C4-2B (cell line): ENCODE data around the gene TWIST2.

Source experiments
- H3K27ac ChIP-seq: fragments of 450-650 bp; 2 replicates; pipeline ENCODE4 v1.5.1; 2017
- ZFX ChIP-seq: fragments of 450-650 bp; IDR thresholded peaks from 2 replicates; pipeline ENCODE4 v1.6.1; 2017
- TF ChIP-seq, protein P1 (sequence below): fragments of 450-650 bp; conservative IDR thresholded peaks from 2 replicates; pipeline ENCODE4 v1.5.1; 2017; ENCODE audit warnings: mild to moderate bottlenecking

The TWIST2 gene

DNA sequence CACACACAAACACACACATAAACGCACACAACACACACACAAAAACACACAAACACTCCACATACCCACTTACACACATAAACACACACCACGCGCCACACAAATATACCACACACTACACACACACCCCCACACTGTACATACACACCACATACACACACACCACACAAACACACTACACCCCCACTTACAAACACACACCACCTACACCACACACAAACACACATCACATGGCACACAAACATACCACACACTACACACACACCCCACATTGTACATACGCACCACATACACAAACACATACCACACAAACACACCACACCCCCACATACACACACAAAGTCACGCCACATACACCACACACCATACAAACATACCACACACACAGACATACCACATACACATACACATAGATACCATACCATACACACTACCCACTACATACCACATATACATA is 59.9 kb downstream of the TWIST2 start:
- H3K27ac ChIP-seq: no peak overlapping the region
- no peak for TF ChIP-seq ZFX
- TF ChIP-seq, protein P1, sequence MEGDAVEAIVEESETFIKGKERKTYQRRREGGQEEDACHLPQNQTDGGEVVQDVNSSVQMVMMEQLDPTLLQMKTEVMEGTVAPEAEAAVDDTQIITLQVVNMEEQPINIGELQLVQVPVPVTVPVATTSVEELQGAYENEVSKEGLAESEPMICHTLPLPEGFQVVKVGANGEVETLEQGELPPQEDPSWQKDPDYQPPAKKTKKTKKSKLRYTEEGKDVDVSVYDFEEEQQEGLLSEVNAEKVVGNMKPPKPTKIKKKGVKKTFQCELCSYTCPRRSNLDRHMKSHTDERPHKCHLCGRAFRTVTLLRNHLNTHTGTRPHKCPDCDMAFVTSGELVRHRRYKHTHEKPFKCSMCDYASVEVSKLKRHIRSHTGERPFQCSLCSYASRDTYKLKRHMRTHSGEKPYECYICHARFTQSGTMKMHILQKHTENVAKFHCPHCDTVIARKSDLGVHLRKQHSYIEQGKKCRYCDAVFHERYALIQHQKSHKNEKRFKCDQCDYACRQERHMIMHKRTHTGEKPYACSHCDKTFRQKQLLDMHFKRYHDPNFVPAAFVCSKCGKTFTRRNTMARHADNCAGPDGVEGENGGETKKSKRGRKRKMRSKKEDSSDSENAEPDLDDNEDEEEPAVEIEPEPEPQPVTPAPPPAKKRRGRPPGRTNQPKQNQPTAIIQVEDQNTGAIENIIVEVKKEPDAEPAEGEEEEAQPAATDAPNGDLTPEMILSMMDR: no peak

DNA sequence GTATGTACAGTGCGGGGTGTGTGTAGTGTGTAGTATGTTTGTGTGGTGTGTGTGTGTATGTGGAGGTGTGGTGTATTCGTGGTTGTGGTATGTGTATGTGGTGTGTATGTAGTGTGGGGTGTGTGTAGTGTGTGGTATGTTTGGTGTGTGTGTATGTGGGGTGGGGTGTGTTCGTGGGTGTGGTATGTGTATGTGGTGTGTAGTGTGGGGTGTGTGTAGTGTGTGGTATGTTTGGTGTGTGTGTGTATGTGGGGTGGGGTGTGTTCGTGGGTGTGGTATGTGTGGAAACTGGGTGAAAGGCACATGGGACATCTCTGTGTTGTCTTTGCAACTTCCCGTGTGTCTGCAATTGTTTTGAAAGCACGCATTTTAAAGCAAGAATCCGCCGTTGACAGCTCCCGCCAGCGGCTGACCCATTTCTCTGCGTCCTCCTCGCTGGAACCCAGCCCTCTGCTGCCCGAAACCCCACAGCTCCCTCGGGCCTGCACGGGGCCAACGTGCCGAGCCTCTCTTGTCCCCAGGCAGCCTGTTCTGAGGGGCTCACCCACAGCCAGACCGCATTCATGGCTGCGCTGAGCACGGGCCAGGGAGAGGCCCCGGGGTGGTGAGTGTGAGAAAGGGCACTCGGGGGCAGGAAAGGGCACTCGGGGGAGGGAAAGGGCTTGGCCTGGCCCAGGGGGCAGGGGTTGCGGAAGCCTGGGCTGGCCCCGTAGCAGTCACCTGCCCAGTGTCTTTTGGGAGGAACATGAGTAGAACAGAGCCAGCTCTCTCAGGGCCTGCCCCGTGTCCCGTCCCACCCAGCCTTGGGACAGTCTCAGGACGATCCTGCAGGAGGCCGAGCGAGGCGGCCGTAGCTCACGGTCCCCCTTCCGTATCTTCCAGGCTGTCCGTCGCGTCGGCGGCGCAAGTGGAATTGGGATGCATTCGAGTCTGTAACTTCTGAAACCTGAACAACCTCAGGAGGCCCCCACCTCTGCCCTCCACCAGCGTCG is 61.4 kb downstream of the TWIST2 start:
- TF ChIP-seq, protein P1: no peak
- TF ChIP-seq ZFX: no peak
- H3K27ac ChIP-seq: peak overlapping the region; percentile 12; the same call in 1 of the 2 replicates

DNA sequence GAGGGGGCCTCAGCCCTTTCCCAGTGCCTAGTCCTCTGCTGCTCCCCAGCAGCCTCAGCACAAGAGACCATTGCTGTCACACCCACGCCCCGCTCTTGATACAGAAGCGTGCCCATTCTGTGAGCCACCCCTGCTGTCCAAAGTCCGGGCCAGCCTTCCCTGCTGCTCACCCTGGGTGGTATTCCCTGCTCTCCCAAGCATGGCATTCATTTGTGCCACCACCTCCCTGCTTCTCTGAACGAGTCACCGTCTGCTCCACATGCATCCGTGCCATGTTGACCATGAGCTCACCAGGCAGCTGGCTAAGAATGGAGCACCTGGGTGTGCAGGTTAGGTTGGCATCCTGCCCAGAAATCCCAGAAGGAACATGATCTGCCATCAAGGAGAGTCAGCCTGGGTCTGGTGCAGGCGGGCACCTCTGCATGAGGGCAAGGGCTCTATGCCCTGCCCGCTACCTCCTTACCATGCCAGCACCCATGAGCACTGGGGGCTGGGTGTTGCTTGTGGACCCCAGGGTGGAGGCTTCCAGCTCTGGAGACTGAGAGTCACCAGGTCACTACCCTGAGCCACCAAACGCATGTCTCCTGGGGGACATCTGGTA is 63.0 kb downstream of the TWIST2 start:
- peak overlapping the region; percentile 51 for H3K27ac ChIP-seq
- no peak for TF ChIP-seq ZFX
- TF ChIP-seq, protein P1: no peak

DNA sequence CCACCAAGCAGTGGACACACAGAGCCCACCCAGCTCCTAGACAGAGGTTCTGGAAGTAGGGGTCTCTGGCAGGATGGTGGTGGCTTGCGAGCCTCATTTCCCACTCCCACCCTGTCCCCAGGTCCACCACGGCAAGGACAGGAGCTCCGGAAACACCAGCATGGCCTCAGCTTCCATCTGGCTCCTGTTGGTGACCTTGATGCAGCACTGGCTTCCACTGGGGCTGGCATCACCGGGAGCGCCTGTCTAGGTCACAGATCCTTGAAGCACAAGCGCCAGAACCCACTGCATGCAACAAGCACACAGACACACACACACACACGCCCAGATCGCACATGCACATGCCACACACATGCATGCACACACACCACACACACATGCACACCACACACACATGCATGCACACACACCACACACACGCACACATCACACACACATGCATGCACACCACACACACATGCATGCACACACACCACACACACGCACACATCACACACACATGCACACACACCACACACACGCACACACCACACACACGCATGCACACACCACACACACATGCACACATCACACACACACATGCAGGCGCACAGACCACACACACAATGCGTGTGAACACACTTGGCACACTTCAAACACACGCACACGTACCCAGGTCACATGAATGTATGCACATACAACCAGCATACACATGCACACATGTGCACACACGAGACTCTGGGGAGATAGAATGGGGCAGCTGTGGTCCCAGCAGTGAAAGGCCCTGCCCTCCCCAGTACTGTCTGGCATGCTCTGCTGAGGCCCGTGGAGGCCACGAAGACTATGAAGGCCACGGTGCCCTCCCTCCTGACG is 63.7 kb downstream of the TWIST2 start:
- peak overlapping the region; percentile 51 for H3K27ac ChIP-seq
- no peak for TF ChIP-seq ZFX
- TF ChIP-seq, protein P1: no peak

DNA sequence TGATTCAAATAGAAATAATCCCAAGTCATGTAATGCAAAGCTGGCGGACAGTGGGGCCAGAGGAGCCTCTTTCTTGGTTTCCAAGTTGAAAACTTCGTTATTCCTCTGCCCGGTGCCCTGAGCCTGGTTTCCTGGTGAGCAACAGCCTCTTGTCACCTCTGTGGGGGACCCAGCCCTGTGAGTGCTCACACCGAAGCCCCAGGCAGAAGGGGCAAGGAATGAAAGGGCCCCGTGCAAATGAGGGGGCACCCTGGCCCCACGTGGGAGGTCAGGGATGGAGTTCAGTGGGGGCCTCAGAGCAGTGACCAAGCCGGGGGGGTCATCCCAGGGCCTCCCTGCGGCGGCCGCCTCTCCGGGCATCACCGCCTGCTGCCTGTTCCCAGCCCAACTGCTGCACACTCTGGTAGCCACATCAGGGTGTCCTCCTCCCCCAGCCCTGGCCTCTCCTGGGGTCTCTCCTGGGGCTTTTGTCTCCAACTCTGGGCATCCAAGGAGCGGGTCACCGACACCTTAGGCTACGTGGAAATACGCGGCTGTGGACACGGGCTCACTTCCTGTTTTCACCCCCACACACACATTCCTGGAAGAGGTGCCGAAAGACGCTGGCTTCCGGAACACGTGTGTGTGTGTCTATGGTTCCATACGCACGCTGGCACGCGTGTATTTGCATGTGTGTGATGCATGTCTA is 64.5 kb downstream of the TWIST2 start:
- TF ChIP-seq, protein P1: no peak
- TF ChIP-seq ZFX: no peak
- no peak overlapping the region for H3K27ac ChIP-seq

DNA sequence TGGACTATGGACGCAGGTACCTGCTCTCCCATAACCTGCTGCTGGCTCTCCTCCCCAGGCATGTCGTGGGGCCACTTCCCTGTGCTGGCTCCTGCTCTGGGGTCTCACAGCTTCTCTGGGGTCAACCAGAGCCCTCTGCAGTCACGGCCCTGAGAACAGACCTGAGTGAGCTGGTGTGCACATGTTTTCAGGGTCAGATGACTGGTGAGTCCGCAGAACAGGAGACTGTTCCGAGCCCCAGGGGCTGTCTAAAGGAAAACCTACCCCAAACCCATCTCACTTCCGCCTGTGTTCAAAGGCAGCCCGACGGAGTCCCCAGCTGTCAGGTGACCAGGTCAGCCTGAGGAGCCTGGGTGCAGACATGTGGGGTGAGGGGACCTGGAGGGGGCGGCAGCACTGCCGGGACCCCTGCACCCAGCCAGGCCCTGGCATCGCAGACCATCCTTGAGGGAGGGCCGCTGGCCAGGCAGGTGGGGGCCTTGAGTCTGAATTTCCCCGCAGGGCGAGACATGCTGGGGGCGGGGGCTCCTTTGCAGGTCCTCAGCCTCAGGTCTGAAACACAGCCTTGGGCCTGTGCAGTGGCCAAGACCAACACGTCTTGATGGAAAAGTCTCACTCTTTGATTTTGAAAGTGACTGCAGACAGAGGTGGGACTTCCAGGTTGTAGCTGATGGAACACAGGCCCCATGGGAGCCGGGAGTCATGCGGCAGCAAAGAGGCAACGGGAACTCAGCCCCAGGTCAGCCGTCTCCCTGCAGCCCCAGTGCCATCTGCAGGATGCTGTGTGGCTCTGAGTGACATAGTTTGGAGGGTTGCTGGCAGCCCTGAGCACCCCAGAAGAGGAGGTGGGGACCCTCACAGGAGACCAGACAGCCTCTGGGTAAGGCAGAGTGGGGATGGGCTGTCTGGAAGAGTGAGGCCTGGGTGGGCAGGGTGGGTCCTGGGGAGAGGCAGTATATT is 65.3 kb downstream of the TWIST2 start:
- no peak overlapping the region for H3K27ac ChIP-seq
- no peak for TF ChIP-seq ZFX
- TF ChIP-seq, protein P1: no peak
